MV-4-11 (cell line): Measurements from ENCODE around the gene MRPL20.
"Not testable (repeated sequence)": the region's sequence is repeated elsewhere in the genome, so short reads cannot be mapped to it uniquely, and the experiment has no call there.

Experiments
- DNase-seq: peaks from one replicate; lab custom pipeline; 2025; lab: John Stamatoyannopoulos, UW

Gene MRPL20

GRCh38 chr1:1406101-1406820 is 832 bp downstream of the MRPL20 start:
- no peak for DNase-seq

GRCh38 chr1:1403653-1404052 is 3.4 kb downstream of the MRPL20 start:
- no peak for DNase-seq

DNA sequence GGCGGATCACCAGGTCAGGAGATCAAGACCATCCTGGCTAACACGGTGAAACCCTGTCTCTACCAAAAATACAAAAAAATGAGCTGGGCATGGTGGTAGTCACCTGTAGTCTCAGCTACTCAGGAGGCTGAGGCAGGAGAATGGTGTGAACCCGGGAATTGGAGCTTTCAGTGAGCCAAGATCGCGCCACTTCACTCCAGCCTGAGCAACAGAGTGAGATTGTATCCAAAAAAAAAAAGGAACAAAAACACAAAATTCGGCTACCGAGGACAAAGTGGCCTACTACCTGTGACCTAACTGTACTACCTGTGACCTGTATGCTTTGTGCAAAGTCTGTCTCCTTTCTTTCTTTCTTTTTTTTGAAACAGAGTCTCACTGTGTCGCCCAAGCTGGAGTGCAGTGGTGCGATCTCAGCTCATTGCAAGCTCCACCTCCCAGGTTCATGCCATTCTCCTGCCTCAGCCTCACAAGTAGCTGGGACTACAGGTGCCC is 4.1 kb downstream of the MRPL20 start:
- not testable (repeated sequence) for DNase-seq

DNA sequence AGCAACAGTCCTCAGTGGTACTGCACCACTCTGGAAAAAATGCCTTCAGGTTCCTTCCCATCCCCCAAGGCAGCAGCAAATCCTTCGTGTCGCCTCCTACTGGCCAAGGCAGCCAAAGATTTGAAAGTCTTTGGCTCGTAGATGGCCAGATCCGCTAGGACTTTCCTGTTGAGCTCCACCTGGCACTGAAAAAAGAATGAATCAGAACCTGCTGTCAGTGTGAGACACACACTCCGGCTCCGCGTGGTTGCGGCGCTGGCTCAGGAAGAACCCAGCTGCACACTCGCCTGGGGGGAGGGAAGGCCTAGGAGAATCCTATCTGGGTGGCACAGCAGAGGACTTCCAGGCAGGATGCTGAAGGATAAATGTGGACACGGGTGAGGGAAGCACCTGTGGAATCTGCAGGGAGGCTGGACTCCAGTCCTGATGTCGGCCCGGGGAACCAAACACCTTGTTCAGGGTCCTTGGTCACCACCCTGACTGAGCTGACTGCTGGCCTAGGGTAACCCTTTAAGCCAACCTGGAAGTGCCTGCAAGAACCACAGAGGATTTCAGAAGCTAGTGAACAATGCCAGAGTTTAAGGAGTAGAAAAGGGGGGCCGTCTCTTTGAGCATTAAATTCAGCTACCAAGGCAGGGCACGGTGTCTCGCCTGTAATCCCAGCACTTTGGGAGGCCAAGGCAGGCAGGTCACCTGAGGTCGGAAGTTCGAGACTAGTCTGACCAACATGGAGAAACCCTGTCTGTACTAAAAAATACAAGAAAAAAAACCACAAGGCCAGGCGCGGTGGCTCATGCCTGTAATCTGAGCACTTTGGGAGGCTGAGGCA is 4.8 kb downstream of the MRPL20 start:
- DNase-seq: peak; percentile 51

GRCh38 chr1:1401457-1402010 is 5.6 kb downstream of the MRPL20 start:
- no peak for DNase-seq

GRCh38 chr1:1400576-1401456 is 6.3 kb downstream of the MRPL20 start:
- DNase-seq: no peak

- no peak for DNase-seq
Measured at GRCh38 chr1:1399872-1400575, 7.1 kb downstream of the MRPL20 start.

- peak; percentile 96 for DNase-seq
Measured at GRCh38 chr1:1399187-1399871, 7.8 kb downstream of the MRPL20 start, which contains the start of gene CCNL2. TSS of gene CCNL2 (minus strand) at chr1:1399335. CDS start at chr1:1399306, 29 bp downstream.

DNA sequence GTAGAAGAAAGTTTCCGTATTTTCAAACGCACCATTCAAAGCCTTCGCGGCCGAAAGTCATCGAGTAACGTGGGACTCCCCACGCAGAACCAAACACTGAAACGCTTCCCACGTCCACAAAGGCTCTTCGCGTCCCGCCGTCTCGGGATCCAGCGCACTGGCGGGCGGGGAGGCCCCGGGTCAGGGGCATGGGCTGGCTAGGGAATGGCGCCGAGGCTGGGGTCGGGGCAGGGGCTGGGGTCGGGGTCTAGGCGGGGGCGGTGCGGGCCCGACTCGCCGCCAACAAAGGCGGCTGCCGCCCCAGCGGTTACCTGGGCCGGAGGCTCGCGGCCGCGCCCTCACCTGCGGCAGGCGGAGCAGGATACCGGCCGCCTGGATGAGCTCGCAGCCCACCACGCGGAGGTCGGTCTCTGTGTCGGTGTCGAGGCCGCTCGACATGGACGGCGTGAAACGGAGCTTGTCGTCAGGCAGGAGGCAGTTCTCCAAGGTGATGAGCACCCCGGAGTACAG is 8.4 kb downstream of the MRPL20 start:
- no peak for DNase-seq

DNA sequence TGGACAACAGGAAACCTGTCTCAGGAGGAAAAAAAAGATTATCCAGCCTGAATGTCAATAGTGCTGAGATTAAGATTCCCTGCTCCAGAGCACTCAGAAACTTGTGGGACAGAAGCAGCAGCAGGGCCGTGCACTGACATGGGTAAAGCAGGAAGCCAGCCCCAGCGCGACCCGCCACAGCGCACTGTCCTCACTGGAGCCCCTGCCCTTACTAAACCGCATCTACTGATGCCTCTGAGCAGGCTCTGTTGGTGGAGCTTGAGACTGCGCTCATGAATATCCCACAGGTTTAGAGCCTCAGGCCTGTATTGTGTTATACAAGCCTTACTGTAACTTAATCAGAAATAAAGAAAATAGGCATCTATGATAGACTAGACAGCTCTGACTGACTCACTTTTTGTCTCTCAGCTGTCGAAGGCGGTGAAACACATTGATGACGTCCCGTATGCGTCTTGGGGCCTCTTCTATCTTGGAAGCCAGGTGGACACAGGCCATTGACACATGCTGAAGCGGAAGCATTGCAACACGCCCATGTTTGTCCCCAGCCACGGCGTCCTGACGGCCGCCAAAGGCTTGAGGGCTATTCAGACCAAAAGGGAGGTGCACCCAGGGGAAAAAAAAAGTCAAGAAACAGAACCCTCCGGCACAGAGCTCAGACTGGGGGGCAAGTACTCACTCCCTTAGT is 9.1 kb downstream of the MRPL20 start:
- peak; percentile 59 for DNase-seq

- no peak for DNase-seq
Measured at GRCh38 chr1:1395166-1395565, 11.9 kb downstream of the MRPL20 start.

- no peak for DNase-seq
Measured at GRCh38 chr1:1394116-1394515, 13.0 kb downstream of the MRPL20 start.

- DNase-seq: no peak
Measured at GRCh38 chr1:1393428-1393827, 13.7 kb downstream of the MRPL20 start.

GRCh38 chr1:1393014-1393413 is 14.1 kb downstream of the MRPL20 start:
- DNase-seq: no peak

- no peak for DNase-seq
Measured at GRCh38 chr1:1391225-1391624, 15.9 kb downstream of the MRPL20 start.

GRCh38 chr1:1390675-1391074 is 16.4 kb downstream of the MRPL20 start:
- no peak for DNase-seq

- no peak for DNase-seq
Measured at GRCh38 chr1:1388078-1388472, 19.0 kb downstream of the MRPL20 start.

DNA sequence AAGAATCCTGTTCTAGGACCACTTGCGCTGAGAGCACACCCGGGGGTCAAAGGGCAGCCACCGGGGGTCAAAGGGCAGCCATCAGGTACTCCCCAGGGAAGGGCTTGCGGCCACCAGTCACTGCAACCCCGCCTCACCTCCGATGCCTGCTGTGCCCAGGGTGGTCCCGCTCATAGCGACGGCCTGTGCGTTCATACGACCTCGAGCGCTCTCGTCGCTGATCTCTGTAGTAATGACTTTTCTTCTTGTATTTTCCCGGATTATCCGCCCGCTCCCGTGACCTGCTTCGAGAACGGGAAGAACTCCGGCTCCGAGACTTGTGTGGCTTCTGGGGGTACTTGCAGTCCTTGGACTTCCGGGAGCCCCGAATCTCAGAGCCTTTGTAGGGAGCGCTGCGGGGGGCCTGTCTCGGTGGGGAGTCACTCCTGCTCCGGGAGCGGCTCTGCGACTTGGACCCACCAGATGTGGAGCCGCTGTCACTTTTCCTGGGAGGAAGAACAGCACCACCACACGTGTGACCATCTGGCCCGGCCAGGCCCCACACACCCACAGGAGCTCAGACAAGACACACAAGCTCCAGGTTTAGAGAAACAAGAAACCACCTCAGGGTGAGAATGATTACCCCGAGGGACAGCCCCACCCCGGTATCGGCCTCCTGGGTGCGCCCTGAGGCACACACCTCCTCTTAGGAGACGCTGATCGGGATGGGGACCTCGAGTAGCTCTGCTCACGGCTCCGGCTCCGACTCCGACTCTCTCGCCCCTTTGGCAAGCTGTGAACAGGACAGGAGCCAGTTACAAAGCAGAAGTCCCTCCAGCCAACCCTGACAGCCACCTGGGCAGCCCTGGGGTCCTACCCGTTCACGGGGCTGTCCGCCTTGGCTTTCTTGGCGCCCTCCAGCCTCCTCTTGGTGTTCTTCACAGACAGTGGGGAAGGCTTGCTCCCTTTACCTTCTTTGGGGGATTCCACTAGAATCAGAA is 19.7 kb downstream of the MRPL20 start:
- DNase-seq: no peak

- no peak for DNase-seq
Measured at GRCh38 chr1:1385931-1386330, 21.2 kb downstream of the MRPL20 start.
